ENCODE measurements around the gene GTF3C2. TPM values are rescaled to one million over a fixed set of nuclear protein-coding genes. Genes with fewer than 3 reads are reported as not detected.

GTF3C2 gene
- total and polyA plus RNA-seq, 2 of the 13 experiments (the other 11 are each of a cell fraction or from before 2014, with no cell fraction given): 77.5 to 130 TPM

DNA sequence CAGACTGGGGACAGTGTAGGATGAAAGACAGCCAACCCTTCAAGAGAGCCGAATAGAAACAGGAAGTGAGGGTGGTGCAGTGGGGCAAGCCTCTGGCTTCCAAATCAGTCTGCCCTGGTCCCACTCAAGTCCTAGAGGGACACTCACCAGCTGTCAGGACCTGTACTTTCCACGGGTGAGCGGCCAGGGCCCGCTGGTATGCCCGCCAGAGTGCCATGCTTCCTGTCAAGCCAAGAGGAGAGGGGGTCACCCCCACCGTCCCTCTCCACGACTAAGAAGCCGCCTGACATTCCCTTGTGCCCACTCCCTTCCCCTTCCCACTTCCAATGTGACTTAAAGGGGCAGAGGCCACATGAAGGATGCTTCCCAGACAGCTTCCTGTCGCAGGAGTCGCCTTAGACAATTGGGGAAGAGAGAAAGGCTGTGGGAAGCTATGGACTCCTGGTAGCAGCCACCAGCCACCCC, 34.2 kb downstream of the GTF3C2 start (continued):
- TF ChIP-seq ZSCAN12 (CRISPR knock-in tag; IDR thresholded peaks at IDR 0.05) (no peak), BHLHE40 (IDR thresholded peaks at IDR 0.05; ENCODE audit: low read length) (no peak), ARNT (IDR thresholded peaks at IDR 0.05) (no peak), TBX3 (IDR thresholded peaks at IDR 0.05; ENCODE audit: borderline replicate concordance) (no peak), ZNF607 (CRISPR knock-in tag; IDR thresholded peaks at IDR 0.05; ENCODE audit: borderline replicate concordance) (no peak), ZBTB3 (CRISPR knock-in tag; IDR thresholded peaks at IDR 0.05; ENCODE audit: borderline replicate concordance, low read depth) (no peak), ZC3H4 (CRISPR knock-in tag; IDR thresholded peaks at IDR 0.05; ENCODE audit: borderline replicate concordance) (no peak), ELF1 (CRISPR knock-in tag; IDR thresholded peaks at IDR 0.05) (no peak; the same call in 1 of the 2 replicates), FOXA1 (IDR thresholded peaks at IDR 0.05) (no peak), FOXA1 (CRISPR knock-in tag; IDR thresholded peaks at IDR 0.05) (no peak), ZNF317 (CRISPR knock-in tag; IDR thresholded peaks at IDR 0.05) (0 out of 2 replicates have a peak, but pooled peaks have one; percentile 9), ZNF430 (CRISPR knock-in tag; IDR thresholded peaks at IDR 0.05) (no peak), NFIC (IDR thresholded peaks at IDR 0.05; ENCODE audit: low read length) (no peak), SPEN (CRISPR knock-in tag; IDR thresholded peaks at IDR 0.05; ENCODE audit: low read depth) (no peak), KMT2B (CRISPR knock-in tag; IDR thresholded peaks at IDR 0.05) (no peak), RAD51 (IDR thresholded peaks at IDR 0.05; ENCODE audit: borderline replicate concordance) (no peak), ZNF296 (CRISPR knock-in tag; conservative IDR thresholded peaks at IDR 0.05) (no peak), KDM6A (CRISPR knock-in tag; IDR thresholded peaks at IDR 0.05; ENCODE audit: low read depth) (no peak), POLR2A (IDR thresholded peaks at IDR 0.05; ENCODE audit: insufficient read depth in 1 of 2, low read depth in 2 of 2, low read length in 2 of 2) (no peak), ZNF569 (CRISPR knock-in tag; IDR thresholded peaks at IDR 0.05; ENCODE audit: borderline replicate concordance) (no peak), ZNF761 (CRISPR knock-in tag; conservative IDR thresholded peaks at IDR 0.05) (no peak), CBX5 (CRISPR knock-in tag; IDR thresholded peaks at IDR 0.05; ENCODE audit: borderline replicate concordance) (no peak), RELA (CRISPR knock-in tag; IDR thresholded peaks at IDR 0.05) (no peak), ZBTB8A (CRISPR knock-in tag; IDR thresholded peaks at IDR 0.05; ENCODE audit: borderline replicate concordance, low read depth) (0 out of 2 replicates have a peak, but pooled peaks have one; percentile 2), MAF1 (CRISPR knock-in tag; IDR thresholded peaks at IDR 0.05; ENCODE audit: borderline replicate concordance) (no peak)
- TF ChIP-seq, protein P1, sequence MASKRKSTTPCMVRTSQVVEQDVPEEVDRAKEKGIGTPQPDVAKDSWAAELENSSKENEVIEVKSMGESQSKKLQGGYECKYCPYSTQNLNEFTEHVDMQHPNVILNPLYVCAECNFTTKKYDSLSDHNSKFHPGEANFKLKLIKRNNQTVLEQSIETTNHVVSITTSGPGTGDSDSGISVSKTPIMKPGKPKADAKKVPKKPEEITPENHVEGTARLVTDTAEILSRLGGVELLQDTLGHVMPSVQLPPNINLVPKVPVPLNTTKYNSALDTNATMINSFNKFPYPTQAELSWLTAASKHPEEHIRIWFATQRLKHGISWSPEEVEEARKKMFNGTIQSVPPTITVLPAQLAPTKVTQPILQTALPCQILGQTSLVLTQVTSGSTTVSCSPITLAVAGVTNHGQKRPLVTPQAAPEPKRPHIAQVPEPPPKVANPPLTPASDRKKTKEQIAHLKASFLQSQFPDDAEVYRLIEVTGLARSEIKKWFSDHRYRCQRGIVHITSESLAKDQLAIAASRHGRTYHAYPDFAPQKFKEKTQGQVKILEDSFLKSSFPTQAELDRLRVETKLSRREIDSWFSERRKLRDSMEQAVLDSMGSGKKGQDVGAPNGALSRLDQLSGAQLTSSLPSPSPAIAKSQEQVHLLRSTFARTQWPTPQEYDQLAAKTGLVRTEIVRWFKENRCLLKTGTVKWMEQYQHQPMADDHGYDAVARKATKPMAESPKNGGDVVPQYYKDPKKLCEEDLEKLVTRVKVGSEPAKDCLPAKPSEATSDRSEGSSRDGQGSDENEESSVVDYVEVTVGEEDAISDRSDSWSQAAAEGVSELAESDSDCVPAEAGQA (IDR thresholded peaks at IDR 0.05; ENCODE audit: low read depth): no peak
- TF ChIP-seq, protein P1 (CRISPR knock-in tag; IDR thresholded peaks at IDR 0.05; ENCODE audit: borderline replicate concordance): no peak
- TF ChIP-seq, protein P2, sequence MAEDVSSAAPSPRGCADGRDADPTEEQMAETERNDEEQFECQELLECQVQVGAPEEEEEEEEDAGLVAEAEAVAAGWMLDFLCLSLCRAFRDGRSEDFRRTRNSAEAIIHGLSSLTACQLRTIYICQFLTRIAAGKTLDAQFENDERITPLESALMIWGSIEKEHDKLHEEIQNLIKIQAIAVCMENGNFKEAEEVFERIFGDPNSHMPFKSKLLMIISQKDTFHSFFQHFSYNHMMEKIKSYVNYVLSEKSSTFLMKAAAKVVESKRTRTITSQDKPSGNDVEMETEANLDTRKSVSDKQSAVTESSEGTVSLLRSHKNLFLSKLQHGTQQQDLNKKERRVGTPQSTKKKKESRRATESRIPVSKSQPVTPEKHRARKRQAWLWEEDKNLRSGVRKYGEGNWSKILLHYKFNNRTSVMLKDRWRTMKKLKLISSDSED (CRISPR knock-in tag; IDR thresholded peaks at IDR 0.05): no peak
